ENCODE measurements around the gene CATSPERZ.

GRCh38 chr11:64314805-64315561 is 14.8 kb downstream of the CATSPERZ start:
- TF ChIP-seq CTCF (IDR thresholded peaks at IDR 0.05; ENCODE audit: low read depth, low read length) = no peak
- TF ChIP-seq POLR2A (IDR thresholded peaks at IDR 0.05; ENCODE audit: extremely low read depth, insufficient read length) = no peak
